ENCODE data around the gene CRTAC1.

CRTAC1 gene

DNA sequence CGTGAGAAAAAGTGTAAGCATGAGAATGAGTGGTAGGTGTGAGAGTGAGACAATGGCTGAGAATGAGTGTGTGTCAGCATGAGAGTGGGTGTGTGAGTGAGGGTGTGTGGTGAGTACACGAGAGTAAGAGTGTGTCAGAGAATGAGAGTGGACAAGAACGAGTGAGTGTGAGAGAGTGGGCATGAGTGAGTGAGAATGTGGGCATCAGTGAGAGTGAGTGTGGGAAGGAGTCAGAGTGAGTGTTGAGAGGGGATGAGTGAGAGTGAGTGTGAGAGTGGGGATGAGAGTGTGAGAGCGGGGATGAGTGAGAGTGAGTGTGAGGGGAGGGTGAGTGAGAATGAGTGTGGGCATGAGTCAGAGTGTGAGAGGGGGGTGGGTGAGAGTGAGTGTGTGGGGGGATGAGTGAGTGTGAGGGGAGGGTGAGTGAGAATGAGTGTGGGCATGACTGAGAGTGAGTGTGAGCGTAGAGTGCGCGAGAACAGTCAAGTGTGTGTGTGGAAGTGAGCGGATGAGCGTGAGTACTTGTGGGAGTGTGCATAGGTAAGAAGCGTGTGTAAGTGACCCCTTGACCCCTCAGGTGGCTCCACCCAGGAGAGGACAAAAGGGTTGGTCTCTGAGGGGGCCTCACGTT, 105.0 kb downstream of the CRTAC1 start:
- ATAC-seq: no peak
- Mint-ChIP-seq H3K9me3 (no peaks in the 10 kb centered on the region), H3K27me3 (peaks cover 42% of the 10 kb centered on the region), H3K4me1 (no peaks in the 10 kb centered on the region), H3K27ac (no peak overlapping the region), H3K4me3 (no peak overlapping the region)
- DNase-seq: no peak

GRCh38 chr10:97924678-97925077, 105.7 kb downstream of the CRTAC1 start:
- ATAC-seq (no peak), DNase-seq (no peak)
- Mint-ChIP-seq H3K4me3 (no peak overlapping the region), H3K4me1 (no peaks in the 10 kb centered on the region), H3K9me3 (no peaks in the 10 kb centered on the region), H3K27me3 (peaks cover 42% of the 10 kb centered on the region), H3K27ac (no peak overlapping the region)

GRCh38 chr10:97923476-97923875, 106.9 kb downstream of the CRTAC1 start:
- DNase-seq: no peak
- peaks cover 33% of the 10 kb centered on the region for H3K27me3 Mint-ChIP-seq
- H3K4me3 Mint-ChIP-seq: no peak overlapping the region
- H3K27ac Mint-ChIP-seq: no peak overlapping the region
- ATAC-seq: no peak
- peaks cover 6% of the 10 kb centered on the region for H3K4me1 Mint-ChIP-seq
- H3K9me3 Mint-ChIP-seq: no peaks in the 10 kb centered on the region

DNA sequence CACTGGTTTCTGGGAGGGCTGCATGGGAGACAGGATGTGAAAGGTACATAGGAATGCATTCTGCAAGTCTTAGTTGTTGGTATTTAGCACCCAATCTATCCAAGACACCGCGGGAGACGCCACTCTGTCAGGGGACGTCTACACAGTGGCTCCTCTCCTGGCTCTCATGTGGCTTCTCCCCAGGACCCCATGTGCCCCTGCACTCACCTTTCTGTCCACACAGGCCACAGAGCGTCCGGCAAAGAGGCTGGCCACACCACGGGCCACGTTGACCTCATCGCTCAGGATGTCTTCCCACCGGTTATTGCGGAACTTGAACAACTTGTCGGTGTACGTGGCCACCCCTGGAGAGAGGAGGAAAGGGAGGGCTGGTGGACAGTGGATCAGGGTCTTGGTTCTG, 107.4 kb downstream of the CRTAC1 start:
- Mint-ChIP-seq H3K4me1 (peaks cover 6% of the 10 kb centered on the region), H3K27ac (no peak overlapping the region), H3K27me3 (peaks cover 29% of the 10 kb centered on the region), H3K9me3 (no peaks in the 10 kb centered on the region), H3K4me3 (no peak overlapping the region)
- DNase-seq: no peak
- ATAC-seq: no peak

- Mint-ChIP-seq H3K27ac (no peak overlapping the region), H3K9me3 (no peaks in the 10 kb centered on the region), H3K4me1 (peaks cover 6% of the 10 kb centered on the region), H3K4me3 (no peak overlapping the region), H3K27me3 (peaks cover 21% of the 10 kb centered on the region)
- DNase-seq: no peak
- no peak for ATAC-seq
Measured at GRCh38 chr10:97922022-97922758, 108.2 kb downstream of the CRTAC1 start.

GRCh38 chr10:97921581-97922021, 108.8 kb downstream of the CRTAC1 start:
- ATAC-seq (no peak), DNase-seq (no peak)
- Mint-ChIP-seq H3K4me3 (no peak overlapping the region), H3K9me3 (no peaks in the 10 kb centered on the region), H3K27me3 (peaks cover 21% of the 10 kb centered on the region), H3K4me1 (peaks cover 6% of the 10 kb centered on the region), H3K27ac (no peak overlapping the region)

DNA sequence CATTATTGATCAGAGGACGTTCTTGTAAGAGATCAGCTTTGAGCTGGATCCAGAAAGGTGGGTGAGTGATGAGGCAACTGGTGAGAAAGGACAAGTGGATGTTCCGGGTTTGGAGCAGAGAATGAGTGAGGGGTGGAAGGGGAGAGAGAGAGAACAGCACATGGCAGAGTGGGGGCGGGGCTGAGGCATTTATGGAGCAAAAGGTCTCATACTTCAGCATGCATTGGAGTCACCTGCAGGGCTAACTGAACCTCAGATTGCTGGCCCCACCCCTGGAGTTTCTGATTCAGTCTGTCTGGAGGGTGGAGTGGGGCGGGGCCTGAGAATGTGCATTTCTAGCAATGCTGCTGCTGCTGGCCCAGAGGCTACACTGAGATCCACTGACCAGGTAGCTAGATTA, 109.6 kb downstream of the CRTAC1 start:
- no peak for DNase-seq
- no peaks in the 10 kb centered on the region for H3K9me3 Mint-ChIP-seq
- H3K27me3 Mint-ChIP-seq: peaks cover 24% of the 10 kb centered on the region
- H3K27ac Mint-ChIP-seq: no peak overlapping the region
- H3K4me1 Mint-ChIP-seq: peaks cover 6% of the 10 kb centered on the region
- no peak for ATAC-seq
- no peak overlapping the region for H3K4me3 Mint-ChIP-seq

DNA sequence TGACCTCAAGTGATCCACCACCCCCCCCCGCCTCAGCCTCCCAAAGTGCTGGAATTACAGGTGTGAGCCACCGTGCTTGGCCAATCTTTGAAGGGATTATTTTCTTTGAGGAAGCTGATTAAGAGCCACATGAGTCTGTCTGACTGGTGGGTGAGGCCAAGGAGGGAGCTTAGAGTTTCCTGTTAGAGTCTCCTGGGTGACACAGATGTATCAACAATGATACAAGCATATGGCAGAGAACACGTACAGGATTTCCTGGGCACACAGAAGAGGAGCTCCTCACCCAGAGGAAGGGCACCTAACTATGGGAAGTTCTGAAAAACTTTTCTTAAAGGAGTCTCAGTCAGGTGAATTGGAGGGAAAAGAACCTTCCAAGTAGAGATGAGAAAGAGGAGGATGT, 111.4 kb downstream of the CRTAC1 start:
- ATAC-seq (no peak), DNase-seq (no peak)
- H3K4me3 Mint-ChIP-seq: no peak overlapping the region
- no peak overlapping the region for H3K27ac Mint-ChIP-seq
- H3K9me3 Mint-ChIP-seq: no peaks in the 10 kb centered on the region
- peaks cover 14% of the 10 kb centered on the region for H3K4me1 Mint-ChIP-seq
- peaks cover 16% of the 10 kb centered on the region for H3K27me3 Mint-ChIP-seq

- no peaks in the 10 kb centered on the region for H3K9me3 Mint-ChIP-seq
- no peak overlapping the region for H3K27ac Mint-ChIP-seq
- H3K4me1 Mint-ChIP-seq: peaks cover 14% of the 10 kb centered on the region
- H3K4me3 Mint-ChIP-seq: no peak overlapping the region
- peaks cover 14% of the 10 kb centered on the region for H3K27me3 Mint-ChIP-seq
- ATAC-seq (no peak), DNase-seq (no peak)
Measured at GRCh38 chr10:97916586-97916985, 113.8 kb downstream of the CRTAC1 start.

GRCh38 chr10:97915346-97916131, 114.9 kb downstream of the CRTAC1 start:
- DNase-seq (no peak), ATAC-seq (no peak)
- peak overlapping the region in 1 of 2 donors; percentile 72 for H3K27ac Mint-ChIP-seq
- peaks cover 14% of the 10 kb centered on the region for H3K27me3 Mint-ChIP-seq
- peaks cover 14% of the 10 kb centered on the region for H3K4me1 Mint-ChIP-seq
- H3K4me3 Mint-ChIP-seq: no peak overlapping the region
- H3K9me3 Mint-ChIP-seq: no peaks in the 10 kb centered on the region

DNA sequence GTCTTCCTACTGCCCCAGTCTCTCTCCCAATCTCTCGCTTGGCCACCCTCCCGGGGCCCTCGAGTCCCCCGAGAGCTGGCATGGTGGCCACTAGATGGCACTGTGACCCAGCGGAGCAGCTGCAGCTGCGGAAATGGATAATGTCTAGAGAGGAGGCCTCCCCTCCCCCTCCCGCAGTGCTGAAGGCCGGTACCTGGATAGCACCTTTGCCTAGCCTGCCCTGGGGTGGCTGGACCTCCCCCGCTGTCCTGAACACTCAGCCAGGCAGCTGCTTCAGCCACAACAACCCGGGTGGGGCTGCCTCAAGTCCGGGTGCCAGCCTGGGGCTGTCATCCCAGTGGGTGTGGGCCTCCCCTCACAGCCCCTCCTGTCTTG, 115.6 kb downstream of the CRTAC1 start:
- H3K27ac Mint-ChIP-seq: peak overlapping the region in 1 of 2 donors; percentile 55
- peaks cover 14% of the 10 kb centered on the region for H3K27me3 Mint-ChIP-seq
- peak overlapping the region in 1 of 2 donors; percentile 8 for H3K4me3 Mint-ChIP-seq
- DNase-seq (peak; percentile 77), ATAC-seq (peak; percentile 87)
- peaks cover 14% of the 10 kb centered on the region for H3K4me1 Mint-ChIP-seq
- no peaks in the 10 kb centered on the region for H3K9me3 Mint-ChIP-seq

- Mint-ChIP-seq H3K27ac (no peak overlapping the region), H3K27me3 (peaks cover 14% of the 10 kb centered on the region), H3K4me1 (peaks cover 13% of the 10 kb centered on the region), H3K9me3 (no peaks in the 10 kb centered on the region), H3K4me3 (peak overlapping the region in 1 of 2 donors; percentile 8)
- ATAC-seq: peak; percentile 41
- no peak for DNase-seq
Measured at GRCh38 chr10:97914171-97914836, 116.1 kb downstream of the CRTAC1 start.

- ATAC-seq: no peak
- H3K27me3 Mint-ChIP-seq: peaks cover 14% of the 10 kb centered on the region
- H3K4me3 Mint-ChIP-seq: no peak overlapping the region
- no peaks in the 10 kb centered on the region for H3K9me3 Mint-ChIP-seq
- DNase-seq: no peak
- peaks cover 8% of the 10 kb centered on the region for H3K4me1 Mint-ChIP-seq
- no peak overlapping the region for H3K27ac Mint-ChIP-seq
Measured at GRCh38 chr10:97913614-97914013, 116.8 kb downstream of the CRTAC1 start.

- H3K9me3 Mint-ChIP-seq: no peaks in the 10 kb centered on the region
- no peak overlapping the region for H3K4me3 Mint-ChIP-seq
- no peak overlapping the region for H3K27ac Mint-ChIP-seq
- H3K4me1 Mint-ChIP-seq: peaks cover 8% of the 10 kb centered on the region
- ATAC-seq: no peak
- no peak for DNase-seq
- peaks cover 14% of the 10 kb centered on the region for H3K27me3 Mint-ChIP-seq
Measured at GRCh38 chr10:97913193-97913592, 117.2 kb downstream of the CRTAC1 start.

- peaks cover 8% of the 10 kb centered on the region for H3K4me1 Mint-ChIP-seq
- no peaks in the 10 kb centered on the region for H3K9me3 Mint-ChIP-seq
- no peak overlapping the region for H3K27ac Mint-ChIP-seq
- ATAC-seq: no peak
- peaks cover 23% of the 10 kb centered on the region for H3K27me3 Mint-ChIP-seq
- no peak overlapping the region for H3K4me3 Mint-ChIP-seq
- DNase-seq: no peak
Measured at GRCh38 chr10:97911217-97911616, 119.2 kb downstream of the CRTAC1 start.
